Measurements from ENCODE around the gene GLRB.

DNA sequence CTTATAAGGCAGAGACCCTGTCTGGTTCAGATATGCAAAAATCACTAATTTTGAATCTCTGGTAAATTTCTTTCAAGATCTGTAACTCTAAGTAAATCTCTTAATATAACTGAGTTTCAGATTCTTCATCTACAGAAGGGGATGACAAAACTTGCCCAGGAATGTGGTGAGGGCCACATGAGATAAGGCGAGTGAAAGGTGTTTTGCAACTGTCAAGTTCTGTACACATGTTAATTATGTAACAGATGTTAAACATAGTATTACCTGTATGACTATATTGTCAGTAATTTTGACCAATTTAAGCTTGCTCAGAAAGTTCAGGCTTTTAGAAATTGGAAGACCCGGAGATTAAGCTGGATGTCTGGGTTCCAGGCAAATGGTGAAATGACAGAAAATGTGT, 549 bp upstream of the GLRB start:
- TF ChIP-seq, protein P1, sequence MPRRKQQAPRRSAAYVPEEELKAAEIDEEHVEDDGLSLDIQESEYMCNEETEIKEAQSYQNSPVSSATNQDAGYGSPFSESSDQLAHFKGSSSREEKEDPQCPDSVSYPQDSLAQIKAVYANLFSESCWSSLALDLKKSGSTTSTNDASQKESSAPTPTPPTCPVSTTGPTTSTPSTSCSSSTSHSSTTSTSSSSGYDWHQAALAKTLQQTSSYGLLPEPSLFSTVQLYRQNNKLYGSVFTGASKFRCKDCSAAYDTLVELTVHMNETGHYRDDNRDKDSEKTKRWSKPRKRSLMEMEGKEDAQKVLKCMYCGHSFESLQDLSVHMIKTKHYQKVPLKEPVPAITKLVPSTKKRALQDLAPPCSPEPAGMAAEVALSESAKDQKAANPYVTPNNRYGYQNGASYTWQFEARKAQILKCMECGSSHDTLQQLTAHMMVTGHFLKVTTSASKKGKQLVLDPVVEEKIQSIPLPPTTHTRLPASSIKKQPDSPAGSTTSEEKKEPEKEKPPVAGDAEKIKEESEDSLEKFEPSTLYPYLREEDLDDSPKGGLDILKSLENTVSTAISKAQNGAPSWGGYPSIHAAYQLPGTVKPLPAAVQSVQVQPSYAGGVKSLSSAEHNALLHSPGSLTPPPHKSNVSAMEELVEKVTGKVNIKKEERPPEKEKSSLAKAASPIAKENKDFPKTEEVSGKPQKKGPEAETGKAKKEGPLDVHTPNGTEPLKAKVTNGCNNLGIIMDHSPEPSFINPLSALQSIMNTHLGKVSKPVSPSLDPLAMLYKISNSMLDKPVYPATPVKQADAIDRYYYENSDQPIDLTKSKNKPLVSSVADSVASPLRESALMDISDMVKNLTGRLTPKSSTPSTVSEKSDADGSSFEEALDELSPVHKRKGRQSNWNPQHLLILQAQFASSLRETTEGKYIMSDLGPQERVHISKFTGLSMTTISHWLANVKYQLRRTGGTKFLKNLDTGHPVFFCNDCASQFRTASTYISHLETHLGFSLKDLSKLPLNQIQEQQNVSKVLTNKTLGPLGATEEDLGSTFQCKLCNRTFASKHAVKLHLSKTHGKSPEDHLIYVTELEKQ (CRISPR knock-in tag; IDR thresholded peaks at IDR 0.05): no peak
- TF ChIP-seq ZNF224 (CRISPR knock-in tag; IDR thresholded peaks at IDR 0.05) (no peak), NFATC3 (IDR thresholded peaks at IDR 0.05) (no peak), HDAC6 (IDR thresholded peaks at IDR 0.05; ENCODE audit: low read depth, low read length) (no peak), TBL1XR1 (IDR thresholded peaks at IDR 0.05; ENCODE audit: low read length in 2 of 2) (no peak)
- TF ChIP-seq, protein P2, sequence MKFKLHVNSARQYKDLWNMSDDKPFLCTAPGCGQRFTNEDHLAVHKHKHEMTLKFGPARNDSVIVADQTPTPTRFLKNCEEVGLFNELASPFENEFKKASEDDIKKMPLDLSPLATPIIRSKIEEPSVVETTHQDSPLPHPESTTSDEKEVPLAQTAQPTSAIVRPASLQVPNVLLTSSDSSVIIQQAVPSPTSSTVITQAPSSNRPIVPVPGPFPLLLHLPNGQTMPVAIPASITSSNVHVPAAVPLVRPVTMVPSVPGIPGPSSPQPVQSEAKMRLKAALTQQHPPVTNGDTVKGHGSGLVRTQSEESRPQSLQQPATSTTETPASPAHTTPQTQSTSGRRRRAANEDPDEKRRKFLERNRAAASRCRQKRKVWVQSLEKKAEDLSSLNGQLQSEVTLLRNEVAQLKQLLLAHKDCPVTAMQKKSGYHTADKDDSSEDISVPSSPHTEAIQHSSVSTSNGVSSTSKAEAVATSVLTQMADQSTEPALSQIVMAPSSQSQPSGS (CRISPR knock-in tag; IDR thresholded peaks at IDR 0.05): no peak
- TF ChIP-seq, protein P3, sequence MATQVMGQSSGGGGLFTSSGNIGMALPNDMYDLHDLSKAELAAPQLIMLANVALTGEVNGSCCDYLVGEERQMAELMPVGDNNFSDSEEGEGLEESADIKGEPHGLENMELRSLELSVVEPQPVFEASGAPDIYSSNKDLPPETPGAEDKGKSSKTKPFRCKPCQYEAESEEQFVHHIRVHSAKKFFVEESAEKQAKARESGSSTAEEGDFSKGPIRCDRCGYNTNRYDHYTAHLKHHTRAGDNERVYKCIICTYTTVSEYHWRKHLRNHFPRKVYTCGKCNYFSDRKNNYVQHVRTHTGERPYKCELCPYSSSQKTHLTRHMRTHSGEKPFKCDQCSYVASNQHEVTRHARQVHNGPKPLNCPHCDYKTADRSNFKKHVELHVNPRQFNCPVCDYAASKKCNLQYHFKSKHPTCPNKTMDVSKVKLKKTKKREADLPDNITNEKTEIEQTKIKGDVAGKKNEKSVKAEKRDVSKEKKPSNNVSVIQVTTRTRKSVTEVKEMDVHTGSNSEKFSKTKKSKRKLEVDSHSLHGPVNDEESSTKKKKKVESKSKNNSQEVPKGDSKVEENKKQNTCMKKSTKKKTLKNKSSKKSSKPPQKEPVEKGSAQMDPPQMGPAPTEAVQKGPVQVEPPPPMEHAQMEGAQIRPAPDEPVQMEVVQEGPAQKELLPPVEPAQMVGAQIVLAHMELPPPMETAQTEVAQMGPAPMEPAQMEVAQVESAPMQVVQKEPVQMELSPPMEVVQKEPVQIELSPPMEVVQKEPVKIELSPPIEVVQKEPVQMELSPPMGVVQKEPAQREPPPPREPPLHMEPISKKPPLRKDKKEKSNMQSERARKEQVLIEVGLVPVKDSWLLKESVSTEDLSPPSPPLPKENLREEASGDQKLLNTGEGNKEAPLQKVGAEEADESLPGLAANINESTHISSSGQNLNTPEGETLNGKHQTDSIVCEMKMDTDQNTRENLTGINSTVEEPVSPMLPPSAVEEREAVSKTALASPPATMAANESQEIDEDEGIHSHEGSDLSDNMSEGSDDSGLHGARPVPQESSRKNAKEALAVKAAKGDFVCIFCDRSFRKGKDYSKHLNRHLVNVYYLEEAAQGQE (IDR thresholded peaks at IDR 0.05; ENCODE audit: borderline replicate concordance): no peak
- TF ChIP-seq, protein P3 (CRISPR knock-in tag; IDR thresholded peaks at IDR 0.05; ENCODE audit: low read depth): no peak
- TF ChIP-seq, protein P4, sequence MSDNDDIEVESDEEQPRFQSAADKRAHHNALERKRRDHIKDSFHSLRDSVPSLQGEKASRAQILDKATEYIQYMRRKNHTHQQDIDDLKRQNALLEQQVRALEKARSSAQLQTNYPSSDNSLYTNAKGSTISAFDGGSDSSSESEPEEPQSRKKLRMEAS (CRISPR knock-in tag; IDR thresholded peaks at IDR 0.05): no peak
- TF ChIP-seq, protein P5, sequence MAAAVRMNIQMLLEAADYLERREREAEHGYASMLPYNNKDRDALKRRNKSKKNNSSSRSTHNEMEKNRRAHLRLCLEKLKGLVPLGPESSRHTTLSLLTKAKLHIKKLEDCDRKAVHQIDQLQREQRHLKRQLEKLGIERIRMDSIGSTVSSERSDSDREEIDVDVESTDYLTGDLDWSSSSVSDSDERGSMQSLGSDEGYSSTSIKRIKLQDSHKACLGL (CRISPR knock-in tag; IDR thresholded peaks at IDR 0.05; ENCODE audit: borderline replicate concordance, poor library complexity, severe bottlenecking): no peak

Measured in K562 (cell line).